HUES6 (cell line): ENCODE results near the gene MB.

Experiments
- H3K27ac ChIP-seq: 2 replicates; pipeline ENCODE4 v1.7.0; 2013; ENCODE audit warnings: low read depth, mild to moderate bottlenecking, low read length, inconsistent platforms
- H3K27me3 ChIP-seq: 2 replicates; pipeline ENCODE4 v1.6.1; 2013; ENCODE audit warnings: low read length; ENCODE audit not compliant: control insufficient read depth, insufficient read depth
- H3K36me3 ChIP-seq: 2 replicates; pipeline ENCODE4 v1.6.1; 2013; ENCODE audit warnings: low read length; ENCODE audit not compliant: control insufficient read depth, insufficient read depth
- H3K4me1 ChIP-seq: 2 replicates; pipeline ENCODE4 v1.6.1; 2013; ENCODE audit warnings: low read length; ENCODE audit not compliant: control insufficient read depth, insufficient read depth
- H3K4me3 ChIP-seq: 2 replicates; pipeline ENCODE4 v1.5.1; 2013; ENCODE audit warnings: low read depth, low read length
- H3K9ac ChIP-seq: one replicate; pipeline ENCODE4 v1.6.1; 2013; ENCODE audit warnings: mild to moderate bottlenecking, low read length
- H3K9me3 ChIP-seq: 2 replicates; pipeline ENCODE4 v1.6.1; 2013; ENCODE audit warnings: low read depth, low read length; ENCODE audit not compliant: control insufficient read depth, insufficient read depth

MB gene

GRCh38 chr22:35615156-35615555, 2.0 kb downstream of the MB start:
- Histone ChIP-seq H3K36me3 (no peaks in the 10 kb centered on the region), H3K4me3 (no peak overlapping the region), H3K9ac (no peak overlapping the region), H3K27ac (no peak overlapping the region), H3K4me1 (no peaks in the 10 kb centered on the region), H3K9me3 (no peaks in the 10 kb centered on the region), H3K27me3 (no peaks in the 10 kb centered on the region; the same call in 1 of the 2 replicates)

- Histone ChIP-seq H3K4me3 (no peak overlapping the region), H3K27ac (no peak overlapping the region), H3K36me3 (no peaks in the 10 kb centered on the region), H3K27me3 (no peaks in the 10 kb centered on the region; the same call in 1 of the 2 replicates), H3K9me3 (no peaks in the 10 kb centered on the region), H3K9ac (no peak overlapping the region), H3K4me1 (no peaks in the 10 kb centered on the region)
Observed at GRCh38 chr22:35614404-35614803, 2.7 kb downstream of the MB start.

GRCh38 chr22:35612903-35613302, 4.2 kb downstream of the MB start:
- H3K4me3 ChIP-seq, result no peak overlapping the region
- H3K27ac ChIP-seq, result no peak overlapping the region
- no peaks in the 10 kb centered on the region; the same call in 1 of the 2 replicates for H3K27me3 ChIP-seq
- H3K9me3 ChIP-seq, result no peaks in the 10 kb centered on the region
- H3K9ac ChIP-seq, result no peak overlapping the region
- no peaks in the 10 kb centered on the region for H3K36me3 ChIP-seq
- H3K4me1 ChIP-seq, result no peaks in the 10 kb centered on the region

- Histone ChIP-seq H3K4me3 (no peak overlapping the region), H3K27ac (no peak overlapping the region), H3K4me1 (no peaks in the 10 kb centered on the region)
Observed at GRCh38 chr22:35611891-35612576, 5.1 kb downstream of the MB start.

GRCh38 chr22:35611200-35611890, 5.8 kb downstream of the MB start:
- Histone ChIP-seq H3K27ac (no peak overlapping the region), H3K27me3 (no peaks in the 10 kb centered on the region), H3K4me1 (no peaks in the 10 kb centered on the region), H3K9ac (no peak overlapping the region), H3K36me3 (no peaks in the 10 kb centered on the region), H3K9me3 (no peaks in the 10 kb centered on the region), H3K4me3 (no peak overlapping the region)

More at GRCh38 chr22:35611891-35612576, 5.1 kb downstream of the MB start:
- Histone ChIP-seq H3K27me3 (no peaks in the 10 kb centered on the region; the same call in 1 of the 2 replicates), H3K9me3 (no peaks in the 10 kb centered on the region), H3K36me3 (no peaks in the 10 kb centered on the region), H3K9ac (no peak overlapping the region)

- Histone ChIP-seq H3K36me3 (no peaks in the 10 kb centered on the region), H3K9me3 (no peaks in the 10 kb centered on the region), H3K4me1 (no peaks in the 10 kb centered on the region), H3K4me3 (no peak overlapping the region), H3K9ac (no peak overlapping the region), H3K27ac (no peak overlapping the region), H3K27me3 (no peaks in the 10 kb centered on the region)
Observed at GRCh38 chr22:35610741-35611140, 6.4 kb downstream of the MB start.

DNA sequence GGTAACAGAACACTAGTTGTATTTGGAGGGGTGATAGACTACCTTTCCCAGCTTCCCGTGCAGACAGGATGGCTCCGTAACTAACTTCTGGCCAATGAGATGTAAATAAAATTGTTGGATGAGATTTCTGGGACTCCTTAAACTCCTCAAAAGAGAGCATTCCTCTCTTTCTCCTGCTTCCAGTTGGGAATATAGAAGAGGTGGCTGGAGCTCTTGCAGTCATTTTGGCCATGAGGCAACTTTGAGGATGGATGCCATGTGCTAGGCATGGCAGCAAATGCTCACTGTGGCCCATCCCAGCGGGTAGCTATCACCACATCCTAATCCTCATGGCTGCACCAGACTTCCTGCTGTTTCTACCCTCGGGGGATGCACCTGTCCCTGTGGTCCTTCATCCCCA, 7.4 kb downstream of the MB start:
- Histone ChIP-seq H3K36me3 (no peaks in the 10 kb centered on the region), H3K27ac (no peak overlapping the region), H3K27me3 (no peaks in the 10 kb centered on the region), H3K4me3 (no peak overlapping the region), H3K9me3 (no peaks in the 10 kb centered on the region), H3K4me1 (peaks cover 2% of the 10 kb centered on the region; the same call in 1 of the 2 replicates), H3K9ac (no peak overlapping the region)

GRCh38 chr22:35609261-35609660, 7.9 kb downstream of the MB start:
- Histone ChIP-seq H3K9ac (no peak overlapping the region), H3K9me3 (no peaks in the 10 kb centered on the region), H3K27me3 (no peaks in the 10 kb centered on the region), H3K27ac (no peak overlapping the region), H3K36me3 (no peaks in the 10 kb centered on the region), H3K4me1 (peaks cover 3% of the 10 kb centered on the region; the same call in 1 of the 2 replicates), H3K4me3 (no peak overlapping the region)

- H3K9ac ChIP-seq, result no peak overlapping the region
- H3K9me3 ChIP-seq, result no peaks in the 10 kb centered on the region
- H3K4me3 ChIP-seq, result no peak overlapping the region
- peaks cover 3% of the 10 kb centered on the region; the same call in 1 of the 2 replicates for H3K4me1 ChIP-seq
- H3K36me3 ChIP-seq, result no peaks in the 10 kb centered on the region
- no peaks in the 10 kb centered on the region for H3K27me3 ChIP-seq
- H3K27ac ChIP-seq, result no peak overlapping the region
Observed at GRCh38 chr22:35608088-35608487, 9.0 kb downstream of the MB start.

DNA sequence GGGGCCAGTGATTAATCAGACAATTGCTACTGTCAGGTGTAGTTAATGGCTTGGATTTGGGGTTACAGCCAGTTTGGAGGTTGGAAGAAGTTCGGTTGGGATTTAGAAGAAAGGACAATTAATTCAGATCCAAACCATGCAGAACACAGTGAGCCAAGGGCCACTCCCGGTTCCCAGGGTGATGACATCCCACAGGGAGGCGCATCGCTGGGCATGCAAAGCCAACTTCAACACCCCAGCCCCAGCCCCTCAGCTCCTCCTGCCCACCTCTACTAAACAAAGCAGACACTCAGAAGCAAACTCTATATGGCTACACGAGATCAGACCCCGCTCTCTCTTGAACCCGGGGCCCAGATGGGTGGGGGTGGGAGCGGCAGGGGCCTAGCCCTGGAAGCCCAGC, 10.2 kb downstream of the MB start:
- H3K9ac ChIP-seq, result no peak overlapping the region
- H3K9me3 ChIP-seq, result no peaks in the 10 kb centered on the region
- no peaks in the 10 kb centered on the region for H3K27me3 ChIP-seq
- no peak overlapping the region for H3K27ac ChIP-seq
- no peaks in the 10 kb centered on the region for H3K36me3 ChIP-seq
- no peak overlapping the region for H3K4me3 ChIP-seq
- peaks cover 3% of the 10 kb centered on the region; the same call in 1 of the 2 replicates for H3K4me1 ChIP-seq

- H3K4me3 ChIP-seq, result no peak overlapping the region
- no peak overlapping the region for H3K27ac ChIP-seq
- H3K9ac ChIP-seq, result no peak overlapping the region
- no peaks in the 10 kb centered on the region for H3K36me3 ChIP-seq
- H3K9me3 ChIP-seq, result peaks cover 5% of the 10 kb centered on the region; the same call in 1 of the 2 replicates
- no peaks in the 10 kb centered on the region for H3K27me3 ChIP-seq
- H3K4me1 ChIP-seq, result peaks cover 3% of the 10 kb centered on the region; the same call in 1 of the 2 replicates
Observed at GRCh38 chr22:35605851-35606481, 11.2 kb downstream of the MB start.
